Neuronal stem cell (in vitro differentiated cells): ENCODE measurements around the gene MARCHF7.

ENCODE experiments used
- DNase-seq: peaks from one replicate; pipeline ENCODE4 v3.0.0-alpha.2; 2013; ENCODE audit warnings: low spot score
- H2AFZ ChIP-seq: one replicate; pipeline ENCODE4 v1.6.1; 2013; ENCODE audit warnings: mild to moderate bottlenecking, low read length, inconsistent platforms
- H2AK5ac ChIP-seq: 2 replicates; pipeline ENCODE4 v1.6.1; 2013; ENCODE audit warnings: low read depth, mild to moderate bottlenecking, inconsistent platforms, low read length, moderate library complexity, mixed read lengths
- H2BK120ac ChIP-seq: 2 replicates; pipeline ENCODE4 v1.6.1; 2013; ENCODE audit warnings: low read depth, mild to moderate bottlenecking, inconsistent platforms, low read length, moderate library complexity, mixed read lengths
- H2BK12ac ChIP-seq: one replicate; pipeline ENCODE4 v1.6.1; 2013; ENCODE audit warnings: low read length, inconsistent platforms
- H2BK15ac ChIP-seq: 2 replicates; pipeline ENCODE4 v1.6.1; 2013; ENCODE audit warnings: mild to moderate bottlenecking, low read length, inconsistent platforms, mixed read lengths
- H2BK5ac ChIP-seq: one replicate; pipeline ENCODE4 v1.6.1; 2013; ENCODE audit warnings: inconsistent platforms, mild to moderate bottlenecking, low read length, moderate library complexity
- H3K14ac ChIP-seq: one replicate; pipeline ENCODE4 v1.6.1; 2013; ENCODE audit warnings: low read length, inconsistent platforms
- H3K18ac ChIP-seq: 2 replicates; pipeline ENCODE4 v1.6.1; 2013; ENCODE audit warnings: low read length, inconsistent platforms
- H3K23ac ChIP-seq: 2 replicates; pipeline ENCODE4 v1.6.1; 2013; ENCODE audit warnings: low read depth, mild to moderate bottlenecking, mixed read lengths, low read length, inconsistent platforms; ENCODE audit not compliant: poor library complexity
- H3K27ac ChIP-seq: replicated peaks from 3 replicates; pipeline ENCODE4 v1.5.1; 2013; ENCODE audit warnings: low read length, inconsistent platforms
- H3K27me3 ChIP-seq, 3 experiments: 2 replicates each; pipeline ENCODE4 v1.6.1; 2013; ENCODE audit warnings: low read length in 3 of 3, mild to moderate bottlenecking in 2 of 3, inconsistent platforms in 1 of 3, low read depth in 1 of 3, mixed read lengths in 1 of 3, moderate library complexity in 1 of 3; ENCODE audit not compliant: control insufficient read depth in 3 of 3, insufficient read depth in 3 of 3
- H3K36me3 ChIP-seq, 2 donors: replicated peaks in 1 of 2; 2 replicates each; pipeline ENCODE4 v1.6.1; 2013; ENCODE audit warnings: low read length in 2 of 2; ENCODE audit not compliant: control insufficient read depth in 2 of 2, insufficient read depth in 2 of 2
- H3K4ac ChIP-seq: 2 replicates; pipeline ENCODE4 v1.6.1; 2013; ENCODE audit warnings: inconsistent platforms, mild to moderate bottlenecking, low read length, moderate library complexity
- H3K4me1 ChIP-seq, 2 donors: 1 replicate in 1 of 2; 2 replicates in 1 of 2; pipeline ENCODE4 v1.6.1; 2013; ENCODE audit warnings: low read length in 2 of 2, low read depth in 1 of 2; ENCODE audit not compliant: control insufficient read depth in 2 of 2, insufficient read depth in 1 of 2
- H3K4me2 ChIP-seq: one replicate; pipeline ENCODE4 v1.6.1; 2013; ENCODE audit warnings: mild to moderate bottlenecking, low read length, inconsistent platforms; ENCODE audit not compliant: insufficient read depth, poor library complexity, severe bottlenecking
- H3K4me3 ChIP-seq, 2 donors: 2 replicates each; pipeline ENCODE4 v1.5.1; 2013; ENCODE audit warnings: low read length in 2 of 2, mild to moderate bottlenecking in 2 of 2, inconsistent platforms in 1 of 2, moderate library complexity in 1 of 2
- H3K79me1 ChIP-seq: one replicate; pipeline ENCODE4 v1.6.1; 2013; ENCODE audit warnings: low read depth, mild to moderate bottlenecking, inconsistent platforms, low read length, moderate library complexity
- H3K9ac ChIP-seq: one replicate; pipeline ENCODE4 v1.6.1; 2013; ENCODE audit warnings: mild to moderate bottlenecking, low read depth, low read length, inconsistent platforms; ENCODE audit not compliant: poor library complexity
- H3K9me3 ChIP-seq, 2 donors: replicated peaks in 1 of 2; 2 replicates each; pipeline versions ENCODE3 to v1.6.1; 2013; ENCODE audit warnings: low read length in 2 of 2, mild to moderate bottlenecking in 2 of 2, inconsistent platforms in 1 of 2, low read depth in 1 of 2, mixed read lengths in 1 of 2, moderate library complexity in 1 of 2; ENCODE audit not compliant: control insufficient read depth in 2 of 2, insufficient read depth in 1 of 2
- H4K8ac ChIP-seq: one replicate; pipeline ENCODE4 v1.6.1; 2013; ENCODE audit warnings: low read depth, mild to moderate bottlenecking, inconsistent platforms, low read length, moderate library complexity
- H4K91ac ChIP-seq: one replicate; pipeline ENCODE4 v1.6.1; 2013; ENCODE audit warnings: low read length, low read depth, mild to moderate bottlenecking, inconsistent platforms; ENCODE audit not compliant: poor library complexity
- WGBS, 2 donors: extraction: QIAGEN DNeasy Blood & Tissue Kit; methylation state at CpG; one replicate each; pipeline ENCODE4 v1.1.7; 2013; ENCODE audit warnings: missing lambda C conversion rate in 2 of 2, mixed read lengths in 1 of 2; ENCODE audit not compliant: insufficient read length in 2 of 2, insufficient replicate concordance in 1 of 2; ENCODE audit errors: extremely low coverage in 2 of 2; 5-methylcytosine and 5-hydroxymethylcytosine counted together

The MARCHF7 gene

GRCh38 chr2:159680692-159681091, 31.6 kb upstream of the MARCHF7 start:
- no peak overlapping the region for H2BK5ac ChIP-seq
- H4K8ac ChIP-seq, result no peak overlapping the region
- no peaks in the 10 kb centered on the region for H3K79me1 ChIP-seq
- no peaks in the 10 kb centered on the region for H3K27me3 ChIP-seq
- no CpG with 5 or more reads among the region's 2 CpGs for WGBS, 2 donors
- no peak overlapping the region for H3K9ac ChIP-seq
- H3K27ac ChIP-seq, result no peak overlapping the region
- H2AK5ac ChIP-seq, result no peak overlapping the region
- H3K4me3 ChIP-seq, result no peak overlapping the region
- H2BK15ac ChIP-seq, result no peak overlapping the region
- peaks cover 0 to 1% of the 10 kb centered on the region in 2 donors for H3K4me1 ChIP-seq
- H3K9me3 ChIP-seq, result no peaks in the 10 kb centered on the region
- no peak overlapping the region for H3K14ac ChIP-seq
- H4K91ac ChIP-seq, result no peak overlapping the region
- no peak overlapping the region for H3K18ac ChIP-seq
- no peak overlapping the region for H3K23ac ChIP-seq
- H3K4ac ChIP-seq, result no peak overlapping the region
- no peak overlapping the region for H2BK120ac ChIP-seq
- no peaks in the 10 kb centered on the region for H3K36me3 ChIP-seq
- no peak overlapping the region for H2BK12ac ChIP-seq
- DNase-seq, result no peak
- no peak overlapping the region for H3K4me2 ChIP-seq
- no peak overlapping the region for H2AFZ ChIP-seq

GRCh38 chr2:159683817-159684216, 28.5 kb upstream of the MARCHF7 start:
- Histone ChIP-seq H3K36me3 (no peaks in the 10 kb centered on the region), H2BK120ac (no peak overlapping the region), H3K14ac (no peak overlapping the region), H3K79me1 (no peaks in the 10 kb centered on the region), H3K27me3 (no peaks in the 10 kb centered on the region), H2AK5ac (no peak overlapping the region), H3K9ac (no peak overlapping the region), H3K4ac (no peak overlapping the region), H4K8ac (no peak overlapping the region), H3K4me2 (no peak overlapping the region), H3K18ac (no peak overlapping the region), H4K91ac (no peak overlapping the region), H3K23ac (no peak overlapping the region), H2BK5ac (no peak overlapping the region), H2BK12ac (no peak overlapping the region), H2AFZ (no peak overlapping the region), H2BK15ac (no peak overlapping the region), H3K27ac (no peak overlapping the region), H3K4me3 (no peak overlapping the region), H3K9me3 (no peaks in the 10 kb centered on the region), H3K4me1 (peaks cover 0 to 1% of the 10 kb centered on the region in 2 donors)
- WGBS, 2 donors, result no CpG with 5 or more reads among the region's 1 CpG
- DNase-seq, result no peak

GRCh38 chr2:159684796-159685195, 27.5 kb upstream of the MARCHF7 start:
- Histone ChIP-seq H2AK5ac (no peak overlapping the region), H2BK120ac (no peak overlapping the region), H3K36me3 (no peaks in the 10 kb centered on the region), H3K14ac (no peak overlapping the region), H2AFZ (no peak overlapping the region), H3K4me2 (no peak overlapping the region), H2BK12ac (no peak overlapping the region), H3K4me1 (peaks cover 0 to 1% of the 10 kb centered on the region in 2 donors), H4K91ac (no peak overlapping the region), H3K27ac (no peak overlapping the region), H3K23ac (no peak overlapping the region), H2BK5ac (no peak overlapping the region), H2BK15ac (no peak overlapping the region), H3K4me3 (no peak overlapping the region), H3K9ac (no peak overlapping the region), H3K9me3 (no peaks in the 10 kb centered on the region), H3K4ac (no peak overlapping the region), H3K79me1 (no peaks in the 10 kb centered on the region), H3K18ac (no peak overlapping the region), H3K27me3 (no peaks in the 10 kb centered on the region), H4K8ac (no peak overlapping the region)
- DNase-seq, result no peak

GRCh38 chr2:159694500-159695040, 17.7 kb upstream of the MARCHF7 start:
- H2AFZ ChIP-seq, result no peak overlapping the region
- WGBS, 2 donors, result no CpG with 5 or more reads among the region's 1 CpG

More at GRCh38 chr2:159694500-159695040, 17.7 kb upstream of the MARCHF7 start:
- H2BK120ac ChIP-seq, result no peak overlapping the region
- no peak overlapping the region for H3K27ac ChIP-seq
- no peak overlapping the region for H3K9ac ChIP-seq
- no peak overlapping the region for H3K4me2 ChIP-seq
- no peak overlapping the region for H3K14ac ChIP-seq
- H2BK5ac ChIP-seq, result no peak overlapping the region
- no peak overlapping the region for H2BK15ac ChIP-seq
- DNase-seq, result no peak
- H3K9me3 ChIP-seq, result peaks cover 0 to 14% of the 10 kb centered on the region in 2 donors
- H3K79me1 ChIP-seq, result no peaks in the 10 kb centered on the region
- no peak overlapping the region for H3K23ac ChIP-seq
- no peak overlapping the region for H2BK12ac ChIP-seq
- H3K4me1 ChIP-seq, result no peaks in the 10 kb centered on the region
- no peak overlapping the region for H3K4ac ChIP-seq
- no peak overlapping the region for H3K18ac ChIP-seq
- no peak overlapping the region for H4K8ac ChIP-seq
- no peak overlapping the region for H4K91ac ChIP-seq
- H3K27me3 ChIP-seq, result no peaks in the 10 kb centered on the region
- no peak overlapping the region for H2AK5ac ChIP-seq
- H3K4me3 ChIP-seq, result no peak overlapping the region
- no peaks in the 10 kb centered on the region for H3K36me3 ChIP-seq
